ENCODE data around the gene OAT. TPM values are rescaled to one million over a fixed set of nuclear protein-coding genes. Genes with fewer than 3 reads are reported as not detected.

OAT gene
- total and polyA plus RNA-seq, 4 donors, result 25.1 to 255 (median 69.1) TPM

DNA sequence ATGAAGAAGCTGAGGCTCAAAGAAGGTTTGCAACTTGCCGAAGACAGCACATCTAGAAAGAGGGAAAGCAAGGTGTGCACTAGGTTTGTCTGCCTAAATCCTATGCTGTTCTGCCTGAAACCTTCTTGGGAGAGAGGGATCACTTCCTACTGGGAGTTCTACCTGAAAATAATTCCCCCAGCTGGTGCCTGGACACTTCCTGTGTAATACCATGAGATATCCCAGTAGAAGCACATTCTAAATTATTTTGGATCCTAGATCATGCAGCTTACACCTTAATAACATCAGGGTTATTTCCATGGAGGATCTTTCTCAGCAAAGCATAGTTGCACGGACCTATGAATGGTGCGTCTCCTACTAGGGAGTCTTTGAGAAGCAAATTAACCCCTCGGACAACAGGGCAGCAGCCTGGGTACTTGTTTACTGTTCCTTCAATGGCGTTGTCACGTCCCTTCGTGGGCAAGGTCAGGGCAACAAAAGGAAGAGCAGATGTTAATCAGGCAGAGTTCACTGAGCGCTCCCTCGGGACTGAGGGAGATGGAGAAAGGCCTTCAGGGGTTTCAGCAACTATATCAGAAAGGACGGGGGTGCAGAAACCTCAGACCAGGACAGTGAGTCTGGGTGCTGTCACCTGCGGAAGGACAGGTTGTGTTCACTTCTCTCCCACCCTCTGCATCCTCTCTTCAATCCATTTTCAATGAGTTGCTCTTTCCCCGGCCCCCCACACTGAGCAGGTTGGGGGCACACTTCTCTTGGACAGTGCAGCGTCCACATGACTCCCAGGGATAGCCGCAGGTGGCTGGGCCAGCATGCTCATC is 44.0 kb downstream of the OAT start:
- Histone ChIP-seq H3K36me3 (ENCODE audit: control insufficient read depth in 4 of 4, insufficient read depth in 3 of 4, low read depth in 1 of 4, low read length in 3 of 4) (no peaks in the 10 kb centered on the region), H3K9ac (ENCODE audit: low read depth in 1 of 2, low read length in 2 of 2) (no peak overlapping the region), H3K4me1 (ENCODE audit: control insufficient read depth in 4 of 4, insufficient read depth in 4 of 4, low read length in 3 of 4) (no peaks in the 10 kb centered on the region), H3K9me3 (ENCODE audit: control insufficient read depth in 4 of 4, low read length in 3 of 4) (no peaks in the 10 kb centered on the region), H3K27me3 (ENCODE audit: control insufficient read depth in 4 of 4, insufficient read depth in 4 of 4, low read length in 3 of 4) (peaks cover 0 to 2% (median 0%) of the 10 kb centered on the region in 4 donors), H3K27ac (ENCODE audit: low read depth in 1 of 2, low read length in 2 of 2) (no peak overlapping the region), H3K4me3 (ENCODE audit: low read depth in 1 of 3, low read length in 3 of 3) (no peak overlapping the region)
- WGBS, result 76% methylated on average over 14 of the region's 14 CpGs
- DNase-seq (ENCODE audit: low spot score), result no peak
- no peak for TF ChIP-seq EGR1 (IDR thresholded peaks at IDR 0.05; ENCODE audit: low read depth in 2 of 2)
- TF ChIP-seq, protein P1, sequence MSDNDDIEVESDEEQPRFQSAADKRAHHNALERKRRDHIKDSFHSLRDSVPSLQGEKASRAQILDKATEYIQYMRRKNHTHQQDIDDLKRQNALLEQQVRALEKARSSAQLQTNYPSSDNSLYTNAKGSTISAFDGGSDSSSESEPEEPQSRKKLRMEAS (IDR thresholded peaks at IDR 0.05), result no peak
- TF ChIP-seq SP1 (IDR thresholded peaks at IDR 0.05), result no peak

DNA sequence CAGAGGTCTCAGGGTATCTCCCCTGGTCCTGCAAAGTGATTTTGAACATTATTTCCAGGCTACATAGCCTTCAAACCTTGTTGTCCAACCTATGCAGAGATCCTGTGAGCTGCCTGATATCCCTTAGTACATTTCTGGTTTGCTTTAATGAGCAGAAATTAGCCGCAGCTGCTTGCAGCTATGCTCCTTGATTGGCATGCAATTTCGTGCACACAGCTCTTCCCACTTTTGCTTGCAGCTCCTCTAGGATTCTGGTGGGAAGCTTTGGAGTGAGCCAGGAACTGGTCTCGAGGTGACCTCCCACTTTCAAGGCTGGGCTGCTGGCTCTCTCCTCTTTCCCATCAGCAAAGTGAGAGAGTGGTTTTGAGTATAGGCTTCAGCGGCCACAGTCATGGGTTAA is 45.8 kb downstream of the OAT start:
- no peaks in the 10 kb centered on the region for H3K27me3 ChIP-seq (ENCODE audit: control insufficient read depth in 4 of 4, insufficient read depth in 4 of 4, low read length in 3 of 4)
- TF ChIP-seq YY1 (IDR thresholded peaks at IDR 0.05), result no peak
- no peak for TF ChIP-seq RAD21 (IDR thresholded peaks at IDR 0.05)
- TF ChIP-seq, protein P2, sequence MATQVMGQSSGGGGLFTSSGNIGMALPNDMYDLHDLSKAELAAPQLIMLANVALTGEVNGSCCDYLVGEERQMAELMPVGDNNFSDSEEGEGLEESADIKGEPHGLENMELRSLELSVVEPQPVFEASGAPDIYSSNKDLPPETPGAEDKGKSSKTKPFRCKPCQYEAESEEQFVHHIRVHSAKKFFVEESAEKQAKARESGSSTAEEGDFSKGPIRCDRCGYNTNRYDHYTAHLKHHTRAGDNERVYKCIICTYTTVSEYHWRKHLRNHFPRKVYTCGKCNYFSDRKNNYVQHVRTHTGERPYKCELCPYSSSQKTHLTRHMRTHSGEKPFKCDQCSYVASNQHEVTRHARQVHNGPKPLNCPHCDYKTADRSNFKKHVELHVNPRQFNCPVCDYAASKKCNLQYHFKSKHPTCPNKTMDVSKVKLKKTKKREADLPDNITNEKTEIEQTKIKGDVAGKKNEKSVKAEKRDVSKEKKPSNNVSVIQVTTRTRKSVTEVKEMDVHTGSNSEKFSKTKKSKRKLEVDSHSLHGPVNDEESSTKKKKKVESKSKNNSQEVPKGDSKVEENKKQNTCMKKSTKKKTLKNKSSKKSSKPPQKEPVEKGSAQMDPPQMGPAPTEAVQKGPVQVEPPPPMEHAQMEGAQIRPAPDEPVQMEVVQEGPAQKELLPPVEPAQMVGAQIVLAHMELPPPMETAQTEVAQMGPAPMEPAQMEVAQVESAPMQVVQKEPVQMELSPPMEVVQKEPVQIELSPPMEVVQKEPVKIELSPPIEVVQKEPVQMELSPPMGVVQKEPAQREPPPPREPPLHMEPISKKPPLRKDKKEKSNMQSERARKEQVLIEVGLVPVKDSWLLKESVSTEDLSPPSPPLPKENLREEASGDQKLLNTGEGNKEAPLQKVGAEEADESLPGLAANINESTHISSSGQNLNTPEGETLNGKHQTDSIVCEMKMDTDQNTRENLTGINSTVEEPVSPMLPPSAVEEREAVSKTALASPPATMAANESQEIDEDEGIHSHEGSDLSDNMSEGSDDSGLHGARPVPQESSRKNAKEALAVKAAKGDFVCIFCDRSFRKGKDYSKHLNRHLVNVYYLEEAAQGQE (IDR thresholded peaks at IDR 0.05), result no peak
- no peak for TF ChIP-seq NR2F2 (IDR thresholded peaks at IDR 0.05)
- TF ChIP-seq, protein P3, sequence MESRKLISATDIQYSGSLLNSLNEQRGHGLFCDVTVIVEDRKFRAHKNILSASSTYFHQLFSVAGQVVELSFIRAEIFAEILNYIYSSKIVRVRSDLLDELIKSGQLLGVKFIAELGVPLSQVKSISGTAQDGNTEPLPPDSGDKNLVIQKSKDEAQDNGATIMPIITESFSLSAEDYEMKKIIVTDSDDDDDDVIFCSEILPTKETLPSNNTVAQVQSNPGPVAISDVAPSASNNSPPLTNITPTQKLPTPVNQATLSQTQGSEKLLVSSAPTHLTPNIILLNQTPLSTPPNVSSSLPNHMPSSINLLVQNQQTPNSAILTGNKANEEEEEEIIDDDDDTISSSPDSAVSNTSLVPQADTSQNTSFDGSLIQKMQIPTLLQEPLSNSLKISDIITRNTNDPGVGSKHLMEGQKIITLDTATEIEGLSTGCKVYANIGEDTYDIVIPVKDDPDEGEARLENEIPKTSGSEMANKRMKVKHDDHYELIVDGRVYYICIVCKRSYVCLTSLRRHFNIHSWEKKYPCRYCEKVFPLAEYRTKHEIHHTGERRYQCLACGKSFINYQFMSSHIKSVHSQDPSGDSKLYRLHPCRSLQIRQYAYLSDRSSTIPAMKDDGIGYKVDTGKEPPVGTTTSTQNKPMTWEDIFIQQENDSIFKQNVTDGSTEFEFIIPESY (IDR thresholded peaks at IDR 0.05), result no peak
- TF ChIP-seq FOXA1 (IDR thresholded peaks at IDR 0.05), result no peak
- no peak for TF ChIP-seq HNF4G (IDR thresholded peaks at IDR 0.05)
- TF ChIP-seq HNF4A (conservative IDR thresholded peaks at IDR 0.05), result no peak
- no peak overlapping the region for H3K9ac ChIP-seq (ENCODE audit: low read depth in 1 of 2, low read length in 2 of 2)
- no peaks in the 10 kb centered on the region for H3K9me3 ChIP-seq (ENCODE audit: control insufficient read depth in 4 of 4, low read length in 3 of 4)
- no peaks in the 10 kb centered on the region for H3K36me3 ChIP-seq (ENCODE audit: control insufficient read depth in 4 of 4, insufficient read depth in 3 of 4, low read depth in 1 of 4, low read length in 3 of 4)
- no peaks in the 10 kb centered on the region for H3K4me1 ChIP-seq (ENCODE audit: control insufficient read depth in 4 of 4, insufficient read depth in 4 of 4, low read length in 3 of 4)
- WGBS, result 76% methylated on average over 4 of the region's 4 CpGs
- H3K27ac ChIP-seq (ENCODE audit: low read depth in 1 of 2, low read length in 2 of 2), result no peak overlapping the region
- no peak overlapping the region for H3K4me3 ChIP-seq (ENCODE audit: low read depth in 1 of 3, low read length in 3 of 3)
- DNase-seq (ENCODE audit: low spot score), result no peak

DNA sequence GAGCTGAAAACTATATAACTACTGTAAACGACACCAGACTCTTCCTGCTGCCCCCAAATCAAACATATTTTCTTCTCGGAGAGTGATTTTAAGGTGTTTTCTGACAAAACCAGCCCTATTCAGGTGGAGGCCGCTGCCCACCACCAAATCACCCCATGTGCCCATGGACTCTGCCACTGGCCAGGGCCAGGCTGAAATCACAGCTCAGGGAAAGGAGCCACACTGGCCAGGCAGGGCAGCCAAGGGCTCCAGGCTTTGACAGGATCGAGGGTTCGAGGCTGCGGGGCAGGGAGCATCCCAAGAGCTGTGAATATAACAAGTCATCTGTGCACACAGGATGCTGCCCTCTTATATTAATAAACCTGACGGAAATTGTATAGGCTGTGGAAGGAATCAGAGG is 48.3 kb downstream of the OAT start:
- 79% methylated on average over 7 of the region's 7 CpGs for WGBS
- Histone ChIP-seq H3K9ac (ENCODE audit: low read depth in 1 of 2, low read length in 2 of 2) (no peak overlapping the region), H3K27me3 (ENCODE audit: control insufficient read depth in 4 of 4, insufficient read depth in 4 of 4, low read length in 3 of 4) (no peaks in the 10 kb centered on the region), H3K27ac (ENCODE audit: low read depth in 1 of 2, low read length in 2 of 2) (no peak overlapping the region), H3K36me3 (ENCODE audit: control insufficient read depth in 4 of 4, insufficient read depth in 3 of 4, low read depth in 1 of 4, low read length in 3 of 4) (no peaks in the 10 kb centered on the region), H3K4me1 (ENCODE audit: control insufficient read depth in 4 of 4, insufficient read depth in 4 of 4, low read length in 3 of 4) (no peaks in the 10 kb centered on the region), H3K4me3 (ENCODE audit: low read depth in 1 of 3, low read length in 3 of 3) (no peak overlapping the region), H3K9me3 (ENCODE audit: control insufficient read depth in 4 of 4, low read length in 3 of 4) (no peaks in the 10 kb centered on the region)
- TF ChIP-seq, protein P4, sequence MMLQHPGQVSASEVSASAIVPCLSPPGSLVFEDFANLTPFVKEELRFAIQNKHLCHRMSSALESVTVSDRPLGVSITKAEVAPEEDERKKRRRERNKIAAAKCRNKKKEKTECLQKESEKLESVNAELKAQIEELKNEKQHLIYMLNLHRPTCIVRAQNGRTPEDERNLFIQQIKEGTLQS (IDR thresholded peaks at IDR 0.05), result no peak
- TF ChIP-seq FOXA2 (IDR thresholded peaks at IDR 0.05) (no peak), RXRA (IDR thresholded peaks at IDR 0.05) (no peak), TAF1 (conservative IDR thresholded peaks at IDR 0.05) (no peak), GABPA (IDR thresholded peaks at IDR 0.05 in 1 of 2, conservative IDR thresholded peaks at IDR 0.05 in 1 of 2) (no peak), JUND (IDR thresholded peaks at IDR 0.05) (no peak), HNF4G (IDR thresholded peaks at IDR 0.05) (no peak), RAD21 (IDR thresholded peaks at IDR 0.05) (no peak), EGR1 (IDR thresholded peaks at IDR 0.05; ENCODE audit: low read depth in 2 of 2) (no peak), FOXA1 (IDR thresholded peaks at IDR 0.05) (no peak)
- DNase-seq (ENCODE audit: low spot score), result no peak
